NOMO-1 treated with dmso at 0.1 percent for 144 hours (cell line): ENCODE results near the gene XKR3.
"Not testable (repeated sequence)": the region's sequence is repeated elsewhere in the genome, so short reads cannot be mapped to it uniquely, and the experiment has no call there.

ENCODE experiments used
- DNase-seq: peaks from one replicate; lab custom pipeline; 2025; ENCODE audit not compliant: unreplicated experiment; lab: John Stamatoyannopoulos, UW

XKR3 gene

GRCh38 chr22:16749282-16749681 lies 75.9 kb downstream of the XKR3 start:
- not testable (repeated sequence) for DNase-seq

GRCh38 chr22:16748160-16748929 lies 76.9 kb downstream of the XKR3 start:
- not testable (repeated sequence) for DNase-seq

GRCh38 chr22:16747266-16748159 lies 77.7 kb downstream of the XKR3 start:
- not testable (repeated sequence) for DNase-seq

- DNase-seq, result not testable (repeated sequence)
Measured at GRCh38 chr22:16734271-16734670, 90.9 kb downstream of the XKR3 start.
